HCT116 (cell line): ENCODE results near the gene FAM193B.
"Not testable (repeated sequence)": the region's sequence is repeated elsewhere in the genome, so short reads cannot be mapped to it uniquely, and the experiment has no call there.

ENCODE experiments used
- EZH2 ChIP-seq: fragments of 200-600 bp; sonication (generic); IDR thresholded peaks from 2 replicates; pipeline ENCODE4 v1.6.1; 2017; ENCODE audit warnings: antibody characterized with exemption, mixed run types
- JUND ChIP-seq: IDR thresholded peaks from 2 replicates; pipeline ENCODE4 v1.6.1; 2012
- MAX ChIP-seq: IDR thresholded peaks from 2 replicates; pipeline ENCODE4 v1.6.1; 2012
- POLR2A ChIP-seq: IDR thresholded peaks from 2 replicates; pipeline ENCODE4 v1.7.0; 2011; ENCODE audit warnings: borderline replicate concordance; ENCODE audit not compliant: insufficient read depth, insufficient read length; ENCODE audit errors: extremely low read depth
- POLR2AphosphoS5 ChIP-seq: IDR thresholded peaks from 2 replicates; pipeline ENCODE4 v1.6.1; 2011; ENCODE audit warnings: mild to moderate bottlenecking, low read depth, low read length, moderate library complexity
- RAD21 ChIP-seq: IDR thresholded peaks from 2 replicates; pipeline ENCODE4 v1.6.1; 2012; ENCODE audit warnings: low read depth, mild to moderate bottlenecking
- SP1 ChIP-seq: IDR thresholded peaks from 2 replicates; pipeline ENCODE4 v1.6.1; 2012; ENCODE audit warnings: low read depth
- ZFX ChIP-seq: fragments of 450-650 bp; IDR thresholded peaks from 2 replicates; pipeline ENCODE4 v1.6.1; 2017
- TF ChIP-seq, protein P1 (sequence below), 3 experiments: fragments of 200-600 bp in 1 of 3; sonication (generic) in 1 of 3; IDR thresholded peaks in 2 of 3; conservative IDR thresholded peaks in 1 of 3; 2 replicates each; pipeline ENCODE4 v1.5.1; 2012 to 2017; ENCODE audit warnings: low read depth in 2 of 3, low read length in 2 of 3, antibody characterized with exemption in 1 of 3, borderline replicate concordance in 1 of 3, control low read depth in 1 of 3, mild to moderate bottlenecking in 1 of 3, mixed read lengths in 1 of 3, mixed run types in 1 of 3, moderate library complexity in 1 of 3; ENCODE audit not compliant: insufficient read depth in 1 of 3

GRCh38 chr5:177559446-177559941, 5.1 kb upstream of the FAM193B start:
- TF ChIP-seq EZH2, POLR2A, SP1, ZFX, POLR2AphosphoS5, RAD21, JUND, MAX: not testable (repeated sequence)
- TF ChIP-seq, protein P1, sequence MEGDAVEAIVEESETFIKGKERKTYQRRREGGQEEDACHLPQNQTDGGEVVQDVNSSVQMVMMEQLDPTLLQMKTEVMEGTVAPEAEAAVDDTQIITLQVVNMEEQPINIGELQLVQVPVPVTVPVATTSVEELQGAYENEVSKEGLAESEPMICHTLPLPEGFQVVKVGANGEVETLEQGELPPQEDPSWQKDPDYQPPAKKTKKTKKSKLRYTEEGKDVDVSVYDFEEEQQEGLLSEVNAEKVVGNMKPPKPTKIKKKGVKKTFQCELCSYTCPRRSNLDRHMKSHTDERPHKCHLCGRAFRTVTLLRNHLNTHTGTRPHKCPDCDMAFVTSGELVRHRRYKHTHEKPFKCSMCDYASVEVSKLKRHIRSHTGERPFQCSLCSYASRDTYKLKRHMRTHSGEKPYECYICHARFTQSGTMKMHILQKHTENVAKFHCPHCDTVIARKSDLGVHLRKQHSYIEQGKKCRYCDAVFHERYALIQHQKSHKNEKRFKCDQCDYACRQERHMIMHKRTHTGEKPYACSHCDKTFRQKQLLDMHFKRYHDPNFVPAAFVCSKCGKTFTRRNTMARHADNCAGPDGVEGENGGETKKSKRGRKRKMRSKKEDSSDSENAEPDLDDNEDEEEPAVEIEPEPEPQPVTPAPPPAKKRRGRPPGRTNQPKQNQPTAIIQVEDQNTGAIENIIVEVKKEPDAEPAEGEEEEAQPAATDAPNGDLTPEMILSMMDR (IDR thresholded peaks at IDR 0.05 in 2 of 3, conservative IDR thresholded peaks at IDR 0.05 in 1 of 3; ENCODE audit: borderline replicate concordance in 1 of 3, insufficient read depth in 1 of 3, low read depth in 2 of 3, low read length in 2 of 3): not testable (repeated sequence)
